Measurements from ENCODE around the gene OR52I1.

- TF ChIP-seq CTCF (IDR thresholded peaks at IDR 0.05) (no peak), POLR2AphosphoS5 (IDR thresholded peaks at IDR 0.05) (no peak)
Measured at GRCh38 chr11:4643682-4644081, 49.8 kb downstream of the OR52I1 start, which contains the start of gene OR51E1.
